AG04450 (cell line): ENCODE results near the gene DNASE1L2. TPM values are rescaled to one million over a fixed set of nuclear protein-coding genes. Genes with fewer than 3 reads are reported as not detected.

ENCODE experiments used
- CTCF ChIA-PET: fragments of 300-600, 350-600 bp; formaldehyde crosslinking; extraction: SDS; loops from one replicate; lab custom pipeline; 2022; ENCODE audit warnings: antibody characterized with exemption, inconsistent platforms; lab: Charles Lee
- POLR2A ChIA-PET: fragments of 350-600 bp; formaldehyde crosslinking; extraction: SDS; loops from one replicate; lab custom pipeline; 2021; ENCODE audit warnings: antibody characterized with exemption, inconsistent platforms; lab: Yijun Ruan, JAX
- DNase-seq: peaks from one replicate; pipeline ENCODE4 v3.0.0-alpha.2; 2011; ENCODE audit warnings: low read depth, low spot score
- H3K27ac ChIP-seq: one replicate; pipeline ENCODE4 v1.5.1; 2012; ENCODE audit warnings: low read depth, low read length, control low read depth
- H3K27me3 ChIP-seq: one replicate; pipeline ENCODE4 v1.6.0; 2012; ENCODE audit warnings: low read length; ENCODE audit not compliant: control insufficient read depth, insufficient read depth
- H3K4me3 ChIP-seq: 2 replicates; pipeline ENCODE4 v1.5.1; 2011; ENCODE audit warnings: mild to moderate bottlenecking, low read depth, low read length, control low read depth
- H3K9me3 ChIP-seq: 2 replicates; pipeline ENCODE4 v1.5.1; 2012; ENCODE audit warnings: low read length; ENCODE audit not compliant: control insufficient read depth, insufficient read depth
- CTCF ChIP-seq: IDR thresholded peaks from 2 replicates; pipeline ENCODE4 v1.5.1; 2011; ENCODE audit warnings: low read depth, low read length, control low read depth, inconsistent platforms
- polyA plus RNA-seq: library from polyadenylated mRNA; depleted of rRNA; stranded (reverse); fragments of >200 nt; gene quantifications from 2 replicates; pipeline ENCODE4 v1.2.3, GENCODE V29; 2011

DNASE1L2 gene
- polyA plus RNA-seq, 1 experiment, result 0.14 TPM

GRCh38 chr16:2243781-2244180, 7.5 kb downstream of the DNASE1L2 start:
- H3K27ac ChIP-seq, result no peak overlapping the region
- POLR2A ChIA-PET, result no interaction called here
- no peak for DNase-seq
- no peaks in the 10 kb centered on the region for H3K27me3 ChIP-seq
- no peaks in the 10 kb centered on the region; the same call in 1 of the 2 replicates for H3K9me3 ChIP-seq
- no peak for TF ChIP-seq CTCF
- CTCF ChIA-PET, result no interaction called here
- no peak overlapping the region for H3K4me3 ChIP-seq

- ChIA-PET POLR2A (no interaction called here), CTCF (no interaction called here)
- H3K4me3 ChIP-seq, result no peak overlapping the region
- no peak overlapping the region for H3K27ac ChIP-seq
- DNase-seq, result no peak
- H3K9me3 ChIP-seq, result no peaks in the 10 kb centered on the region; the same call in 1 of the 2 replicates
- H3K27me3 ChIP-seq, result no peaks in the 10 kb centered on the region
- no peak for TF ChIP-seq CTCF
Measured at GRCh38 chr16:2244301-2244700, 8.1 kb downstream of the DNASE1L2 start.

- no peak for DNase-seq
- no peak overlapping the region for H3K4me3 ChIP-seq
- TF ChIP-seq CTCF, result no peak
- ChIA-PET POLR2A (no interaction called here), CTCF (no interaction called here)
- no peak overlapping the region for H3K27ac ChIP-seq
- H3K27me3 ChIP-seq, result no peaks in the 10 kb centered on the region
- H3K9me3 ChIP-seq, result no peaks in the 10 kb centered on the region; the same call in 1 of the 2 replicates
Measured at GRCh38 chr16:2244926-2245795, 8.9 kb downstream of the DNASE1L2 start.

GRCh38 chr16:2246301-2246885, 10.1 kb downstream of the DNASE1L2 start:
- H3K27me3 ChIP-seq, result no peaks in the 10 kb centered on the region
- H3K27ac ChIP-seq, result no peak overlapping the region
- no peak for TF ChIP-seq CTCF
- no peak overlapping the region for H3K4me3 ChIP-seq
- DNase-seq, result no peak
- ChIA-PET POLR2A (interaction anchor here (0.6 kb wide), 1 partner anchor 158 kb away, joined by 4 read pairs; no protein-coding TSS in a partner anchor), CTCF (interaction anchor here (1.2 kb wide), 1 partner anchor 255 kb away, joined by 3 read pairs; no protein-coding TSS in a partner anchor)
- H3K9me3 ChIP-seq, result no peaks in the 10 kb centered on the region; the same call in 1 of the 2 replicates
